ENCODE results near the gene TIMP1.
A peak's percentile ranks its signal among the peaks of the same experiment; 100 is the strongest.
"Not testable (repeated sequence)": the region's sequence is repeated elsewhere in the genome, so short reads cannot be mapped to it uniquely, and the experiment has no call there.

Gene TIMP1

DNA sequence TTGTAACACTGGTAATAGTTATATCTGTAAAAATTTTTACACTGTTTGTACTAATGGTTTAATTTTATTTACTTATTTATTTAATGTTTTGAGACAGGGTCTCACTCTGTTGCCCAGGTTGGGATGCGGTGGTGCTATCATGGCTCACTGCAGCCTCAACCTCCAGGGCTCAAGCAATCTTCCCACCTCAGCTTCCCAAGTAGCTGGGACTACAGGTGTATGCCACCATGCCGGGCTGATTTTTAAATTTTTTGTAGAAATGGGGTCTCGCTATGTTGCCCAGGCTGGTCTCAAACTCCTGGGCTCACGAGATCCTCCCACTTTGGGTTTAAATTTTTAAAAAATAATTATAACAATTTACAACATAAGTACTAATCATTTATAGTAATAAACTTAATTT, 20.9 kb downstream of the TIMP1 start:
- not testable (repeated sequence) for DNase-seq (ENCODE audit: low read depth)

DNA sequence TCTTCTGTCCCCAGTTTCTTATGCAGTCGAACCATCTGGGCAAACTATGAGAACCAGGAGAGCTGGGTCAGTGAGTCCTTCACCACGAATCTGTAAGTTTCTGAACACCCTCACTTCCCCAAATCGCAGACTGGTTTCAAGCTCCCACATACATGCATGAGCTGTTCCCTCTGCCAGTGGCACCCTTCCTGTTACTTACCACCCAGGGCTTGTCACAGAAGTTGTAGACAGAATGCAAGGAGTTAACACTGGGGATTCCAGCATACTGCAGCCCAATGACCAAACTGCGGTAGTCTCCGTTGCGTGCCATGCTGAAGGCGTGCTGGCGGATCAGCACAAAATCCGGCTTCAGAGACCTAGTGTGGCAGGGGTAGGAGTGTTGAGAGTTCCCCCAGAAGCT, 22.8 kb downstream of the TIMP1 start:
- no peak for DNase-seq (ENCODE audit: low read depth)

- peak; percentile 11 for DNase-seq (ENCODE audit: low read depth)
These were observed 24.9 kb downstream of the TIMP1 start for GRCh38 chrX:47607091-47607490.

DNA sequence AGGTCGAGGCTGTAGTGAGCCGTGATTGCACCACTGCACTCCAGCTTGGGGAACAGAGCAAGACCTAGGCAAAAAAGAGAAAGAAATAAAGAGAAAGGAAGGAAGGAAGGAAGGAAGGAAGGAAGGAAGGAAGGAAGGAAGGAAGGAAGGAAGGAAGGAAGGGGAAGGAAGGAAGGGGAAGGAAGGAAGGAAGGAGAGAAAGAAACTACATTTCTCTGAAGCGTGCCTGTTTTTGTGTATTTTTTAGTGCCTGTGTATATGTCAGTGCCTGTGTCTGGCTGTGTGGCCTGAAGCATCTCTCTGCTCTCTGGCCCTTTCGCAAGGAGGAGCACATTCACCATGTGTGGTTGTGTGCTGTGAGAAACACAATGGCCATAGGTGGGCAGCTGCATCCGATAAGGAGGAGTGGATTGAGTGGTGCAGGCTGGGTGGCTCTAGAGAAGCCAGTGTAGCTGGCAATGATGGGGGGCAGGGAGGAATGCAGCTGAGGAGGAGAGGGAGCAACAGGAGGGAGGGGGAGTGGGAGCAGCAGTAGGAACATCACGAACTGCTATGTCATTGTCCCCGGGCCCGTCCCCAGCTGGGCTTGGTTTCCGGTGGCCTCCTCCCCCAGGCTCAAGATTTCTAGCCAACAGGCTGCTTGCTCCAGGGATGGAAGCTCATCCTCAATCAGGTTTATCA, 26.0 kb downstream of the TIMP1 start:
- DNase-seq (ENCODE audit: low read depth) = no peak

- DNase-seq (ENCODE audit: low read depth) = no peak
These were observed 28.3 kb downstream of the TIMP1 start for GRCh38 chrX:47610511-47610910.

DNA sequence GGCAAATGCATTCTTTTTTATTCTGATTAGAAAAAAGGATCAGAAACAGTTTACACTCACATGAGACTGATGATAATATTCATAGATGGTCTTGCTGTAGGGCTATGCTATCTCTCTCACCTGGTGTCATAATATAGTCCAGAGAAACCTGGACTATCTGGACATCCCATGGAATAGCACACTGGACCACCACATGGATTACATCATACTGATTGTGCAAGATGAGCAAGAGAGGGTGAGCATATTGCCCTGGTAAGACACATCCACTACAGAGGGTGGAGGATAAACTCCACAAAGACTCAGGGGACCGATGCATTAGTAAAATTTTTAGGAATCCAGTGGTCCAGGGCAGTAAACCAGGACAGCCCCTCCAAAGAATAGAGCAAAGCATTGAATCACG, 29.3 kb downstream of the TIMP1 start:
- no peak for DNase-seq (ENCODE audit: low read depth)

- DNase-seq (ENCODE audit: low read depth) = no peak
These were observed 29.7 kb downstream of the TIMP1 start for GRCh38 chrX:47611926-47612325.

DNA sequence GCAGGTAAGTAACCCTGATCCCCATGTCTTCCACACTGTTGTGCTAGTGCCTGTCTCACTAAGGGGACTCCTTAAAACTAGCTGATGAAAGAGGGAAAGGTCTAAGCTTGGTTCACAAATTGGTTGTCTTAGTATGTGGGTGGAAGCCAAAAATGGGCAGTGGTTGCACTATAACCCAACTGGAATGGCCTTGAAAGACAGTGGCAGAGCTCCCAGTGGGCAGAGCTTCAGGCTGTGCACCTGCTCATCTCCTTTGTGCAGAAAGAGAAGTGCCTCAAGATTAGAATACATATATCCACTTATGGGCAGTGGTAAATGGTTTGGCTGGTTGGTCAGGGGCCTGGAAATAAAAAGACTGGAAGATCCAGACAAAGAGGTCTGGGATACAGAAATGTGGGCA, 30.2 kb downstream of the TIMP1 start:
- no peak for DNase-seq (ENCODE audit: low read depth)

- DNase-seq (ENCODE audit: low read depth) = no peak
These were observed 30.8 kb downstream of the TIMP1 start for GRCh38 chrX:47613082-47613481.

DNA sequence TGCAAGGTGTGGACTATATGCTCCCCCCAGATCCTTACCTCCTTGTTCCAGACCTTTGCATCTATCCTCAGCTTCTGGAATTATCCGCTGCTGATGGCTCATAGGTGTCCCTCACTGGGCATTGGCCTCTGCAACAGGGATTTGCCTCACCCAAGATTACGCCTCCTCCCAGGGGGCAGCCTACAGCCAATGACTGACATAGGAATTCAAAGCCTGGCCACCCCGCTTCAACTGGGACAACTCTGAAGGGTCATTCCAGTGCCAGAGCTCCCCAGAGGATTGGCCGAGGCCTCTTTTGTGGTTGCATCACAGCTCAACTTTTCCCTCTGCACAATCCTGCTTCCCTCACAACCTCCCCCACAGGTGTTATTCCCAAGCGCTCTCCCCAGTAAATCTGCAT, 32.4 kb downstream of the TIMP1 start:
- no peak for DNase-seq (ENCODE audit: low read depth)

DNA sequence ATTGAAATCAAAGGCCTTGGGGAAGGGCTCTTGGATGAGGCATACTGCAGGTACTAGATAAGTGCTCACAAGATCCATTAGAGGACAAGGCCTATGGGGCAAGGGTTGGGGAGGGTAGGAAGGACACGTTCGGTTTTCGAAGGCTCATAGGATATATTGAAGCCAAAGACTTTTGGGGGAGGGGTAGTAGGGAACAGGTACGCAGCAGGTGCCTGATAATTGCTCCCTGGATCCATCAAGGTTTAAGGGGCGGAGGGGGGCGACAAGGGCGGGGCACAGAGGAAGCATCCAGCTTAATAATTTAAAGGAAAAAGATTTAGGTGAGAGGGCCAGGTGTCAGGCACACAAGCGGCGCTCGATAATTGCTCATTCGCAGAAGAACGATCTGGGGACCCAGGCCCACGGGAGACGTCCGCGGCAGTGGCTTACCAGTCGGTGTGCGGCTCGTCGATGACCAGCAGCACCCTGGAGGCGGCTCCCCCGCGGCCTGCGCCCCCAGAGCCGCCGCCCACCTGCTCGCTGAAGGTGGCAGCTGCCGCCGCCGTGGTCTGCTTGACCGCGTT, 36.8 kb downstream of the TIMP1 start:
- no peak for DNase-seq (ENCODE audit: low read depth)

DNA sequence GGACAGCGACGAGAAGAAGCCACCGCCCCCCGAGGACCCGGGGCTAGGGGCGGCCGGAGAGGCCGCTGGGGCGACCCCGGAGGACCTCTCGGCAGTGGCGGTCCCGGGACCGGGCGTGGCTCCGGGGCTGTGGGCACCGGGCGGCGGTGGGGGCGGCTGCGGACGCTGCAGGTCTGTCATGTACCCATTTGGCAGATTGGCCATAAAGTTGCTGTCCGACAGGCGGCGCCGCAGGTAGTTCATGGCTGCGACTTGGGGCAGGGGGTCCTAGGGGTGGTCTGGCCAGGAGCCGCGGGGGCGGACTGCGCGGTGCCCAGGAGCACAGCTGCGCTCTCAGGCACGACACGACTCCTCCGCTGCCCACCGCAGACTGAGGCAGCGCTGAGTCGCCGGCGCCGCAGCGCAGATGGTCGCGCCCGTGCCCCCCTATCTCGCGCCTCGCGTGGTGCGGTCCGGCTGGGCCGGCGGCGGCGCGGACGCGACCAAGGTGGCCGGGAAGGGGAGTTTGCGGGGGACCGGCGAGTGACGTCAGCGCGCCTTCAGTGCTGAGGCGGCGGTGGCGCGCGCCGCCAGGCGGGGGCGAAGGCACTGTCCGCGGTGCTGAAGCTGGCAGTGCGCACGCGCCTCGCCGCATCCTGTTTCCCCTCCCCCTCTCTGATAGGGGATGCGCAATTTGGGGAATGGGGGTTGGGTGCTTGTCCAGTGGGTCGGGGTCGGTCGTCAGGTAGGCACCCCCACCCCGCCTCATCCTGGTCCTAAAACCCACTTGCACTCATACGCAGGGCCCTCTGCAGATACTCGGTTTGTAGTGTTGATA, 37.5 kb downstream of the TIMP1 start, which contains the start of gene SYN1:
TSS of gene SYN1 (minus strand) at position 372 of the 817 bp plus-strand sequence. CDS start at position 243, 129 bp downstream.
- peak; percentile 69 for DNase-seq (ENCODE audit: low read depth)

- no peak for DNase-seq (ENCODE audit: low read depth)
These were observed 38.1 kb downstream of the TIMP1 start for GRCh38 chrX:47620303-47620685.

- DNase-seq (ENCODE audit: low read depth) = no peak
These were observed 39.6 kb downstream of the TIMP1 start for GRCh38 chrX:47621851-47622250.

DNA sequence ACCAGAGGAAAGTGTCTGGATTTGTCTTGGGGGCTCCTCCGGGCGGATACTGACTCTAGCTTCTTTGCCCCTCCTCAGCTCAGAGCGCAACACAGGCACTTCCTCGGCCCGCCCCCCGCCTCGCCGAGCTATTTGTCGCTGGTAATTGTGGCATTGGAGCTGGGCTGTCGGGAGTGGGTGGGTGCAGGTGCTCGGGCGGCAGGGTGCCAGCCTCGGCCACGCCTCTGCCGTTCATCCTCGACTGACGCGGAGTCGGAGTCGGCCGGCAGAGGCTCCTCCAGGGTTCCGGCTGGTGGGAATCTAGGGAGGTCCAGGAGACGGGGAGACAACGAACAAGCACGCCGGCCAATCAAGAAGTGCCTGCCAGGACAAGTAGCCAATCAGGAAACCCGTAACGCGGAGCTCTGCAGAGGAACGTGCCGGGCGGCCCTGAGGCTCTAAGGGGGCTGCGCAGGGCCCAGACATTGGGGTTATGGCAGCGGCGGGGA, 41.3 kb downstream of the TIMP1 start:
- DNase-seq (ENCODE audit: low read depth) = peak; percentile 69

- no peak for DNase-seq (ENCODE audit: low read depth)
These were observed 43.1 kb downstream of the TIMP1 start for GRCh38 chrX:47625365-47625764.

DNA sequence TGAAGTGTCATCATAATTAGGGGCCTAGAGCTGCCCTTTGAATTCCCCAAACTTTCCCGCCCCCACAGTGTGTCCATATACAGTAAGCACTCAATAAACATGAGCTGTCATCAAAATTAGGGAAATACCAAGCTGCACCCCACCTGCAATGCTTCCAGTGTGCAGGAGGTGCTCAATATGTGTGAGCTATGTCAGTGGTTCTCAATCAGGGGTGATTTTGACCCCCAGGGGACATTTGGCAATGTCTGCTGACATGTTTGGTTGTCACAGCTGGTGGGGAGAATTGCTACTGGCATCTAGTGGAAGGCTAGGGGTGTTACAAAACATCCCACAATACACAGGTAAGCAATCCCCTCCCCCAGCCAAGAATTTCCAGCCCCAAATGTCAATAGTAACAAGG, 46.7 kb downstream of the TIMP1 start:
- no peak for DNase-seq (ENCODE audit: low read depth)

DNA sequence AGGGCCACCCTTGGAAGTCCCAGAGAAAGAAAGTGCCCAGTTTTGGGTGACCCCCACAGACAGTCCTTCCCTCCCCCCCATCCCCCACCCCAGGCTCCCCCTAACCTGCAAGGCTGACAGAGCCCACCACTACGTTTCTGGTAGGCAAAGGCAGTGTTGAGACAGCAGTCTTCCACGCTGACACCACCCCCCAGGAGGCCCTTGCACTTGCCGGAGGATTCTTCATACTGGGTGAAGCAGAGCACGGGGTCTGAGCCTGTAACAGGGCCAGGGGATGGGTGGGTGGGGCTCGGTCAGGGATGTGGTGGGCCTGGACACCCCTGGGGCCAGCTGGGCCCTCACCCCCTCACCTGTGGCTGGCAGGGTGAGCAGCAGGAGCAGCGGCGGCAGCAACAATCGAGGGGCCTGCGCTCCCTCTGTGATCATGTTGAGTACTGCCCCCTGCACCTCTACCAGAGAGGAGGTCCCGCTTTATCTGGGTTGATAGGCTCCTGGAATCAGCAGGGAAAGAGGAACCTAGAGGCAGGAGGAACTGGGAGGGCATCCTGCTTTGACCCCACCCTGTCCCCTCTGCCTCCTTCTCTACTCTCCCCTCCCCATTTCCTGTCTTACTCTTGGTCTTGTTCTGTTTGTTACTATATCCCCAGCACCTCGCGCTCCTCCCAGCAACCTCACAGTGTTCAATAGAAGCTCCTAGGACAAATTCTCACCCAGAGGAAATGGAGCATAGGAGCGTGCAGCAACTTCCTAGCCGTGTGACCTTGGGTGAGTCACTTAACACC, 47.4 kb downstream of the TIMP1 start, which contains the start of gene CFP:
TSS of gene CFP (minus strand) at position 512 of the 782 bp plus-strand sequence. CDS start at position 426, 86 bp downstream.
- no peak for DNase-seq (ENCODE audit: low read depth)

DNA sequence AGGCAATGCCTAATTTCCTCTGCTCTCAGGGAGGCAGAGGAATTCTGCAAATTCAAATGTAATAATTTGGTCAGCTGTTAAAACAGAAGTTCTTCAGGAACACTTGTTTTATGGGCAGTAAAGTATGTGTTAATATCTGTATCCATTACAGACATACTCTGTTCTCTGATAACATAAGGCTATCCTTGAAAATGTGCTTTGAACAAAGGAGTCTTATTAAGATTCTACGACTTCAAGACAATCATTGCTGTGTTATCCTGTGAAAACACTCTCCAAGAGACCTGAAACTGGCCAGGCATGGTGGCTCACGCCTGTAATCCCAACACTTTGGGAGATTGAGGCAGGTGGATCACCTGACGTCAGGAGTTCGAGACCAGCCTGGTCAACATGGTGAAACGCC, 49.4 kb downstream of the TIMP1 start:
- no peak for DNase-seq (ENCODE audit: low read depth)

- no peak for DNase-seq (ENCODE audit: low read depth)
These were observed 50.4 kb downstream of the TIMP1 start for GRCh38 chrX:47632666-47633065.

GRCh38 chrX:47633689-47634590, 51.7 kb downstream of the TIMP1 start:
- no peak for DNase-seq (ENCODE audit: low read depth)

Measured in fibroblast of gingiva (primary cell).